Naive B cell (primary cell): ENCODE measurements around the gene HPCAL4. TPM values are rescaled to one million over a fixed set of nuclear protein-coding genes. Genes with fewer than 3 reads are reported as not detected.

ENCODE experiments used
- ATAC-seq, 2 donors: fragments of 150-1000 bp; cut with Tn5 transposase; 2 replicates each; pipeline ENCODE4 v1.10.0; 2021; ENCODE audit warnings: low read depth in 2 of 2, mild to moderate bottlenecking in 2 of 2, moderate library complexity in 2 of 2
- DNase-seq: peaks from one replicate; pipeline ENCODE4 v3.0.0; 2022
- H3K27ac Mint-ChIP-seq, 6 donors: one replicate each; pipeline ENCODE4 v1.8.0; 2020 to 2022; ENCODE audit warnings: mild to moderate bottlenecking in 6 of 6, mixed read lengths in 6 of 6, moderate library complexity in 5 of 6, inconsistent platforms in 2 of 6
- H3K27me3 Mint-ChIP-seq, 3 donors: one replicate each; pipeline ENCODE4 v1.8.0; 2021 to 2022; ENCODE audit warnings: mixed read lengths in 3 of 3, mild to moderate bottlenecking in 1 of 3
- H3K36me3 Mint-ChIP-seq, 2 donors: one replicate each; pipeline ENCODE4 v1.8.0; 2020 to 2022; ENCODE audit warnings: mixed read lengths in 2 of 2, inconsistent platforms in 1 of 2, mild to moderate bottlenecking in 1 of 2
- H3K4me1 Mint-ChIP-seq, 3 donors: one replicate each; pipeline ENCODE4 v1.8.0; 2020 to 2022; ENCODE audit warnings: mixed read lengths in 3 of 3, inconsistent platforms in 1 of 3, mild to moderate bottlenecking in 1 of 3, moderate library complexity in 1 of 3
- H3K4me3 Mint-ChIP-seq, 8 donors: one replicate each; pipeline ENCODE4 v1.8.0; 2020 to 2022; ENCODE audit warnings: mild to moderate bottlenecking in 8 of 8, mixed read lengths in 8 of 8, moderate library complexity in 8 of 8, inconsistent platforms in 2 of 8
- H3K9me3 Mint-ChIP-seq, 7 donors: one replicate each; pipeline ENCODE4 v1.8.0; 2020 to 2022; ENCODE audit warnings: mixed read lengths in 7 of 7, mild to moderate bottlenecking in 5 of 7, inconsistent platforms in 2 of 7, moderate library complexity in 1 of 7
- polyA plus RNA-seq, 6 donors: library from polyadenylated mRNA; unstranded; fragments of 300-500 nt; fragmentation: Illumina TruSeq; gene quantifications; one replicate each; pipeline ENCODE4 v1.2.3, GENCODE V29; 2021; ENCODE audit warnings: low read depth in 6 of 6

HPCAL4 gene
- polyA plus RNA-seq, 6 donors from 2014 or later: not detected

- Mint-ChIP-seq H3K4me1 (peaks cover 0 to 7% (median 4%) of the 10 kb centered on the region in 3 donors), H3K4me3 (peak overlapping the region in 1 of 8 donors; percentile 65)
- no peak for ATAC-seq
Observed at GRCh38 chr1:39681999-39682398, 9.2 kb downstream of the HPCAL4 start.

DNA sequence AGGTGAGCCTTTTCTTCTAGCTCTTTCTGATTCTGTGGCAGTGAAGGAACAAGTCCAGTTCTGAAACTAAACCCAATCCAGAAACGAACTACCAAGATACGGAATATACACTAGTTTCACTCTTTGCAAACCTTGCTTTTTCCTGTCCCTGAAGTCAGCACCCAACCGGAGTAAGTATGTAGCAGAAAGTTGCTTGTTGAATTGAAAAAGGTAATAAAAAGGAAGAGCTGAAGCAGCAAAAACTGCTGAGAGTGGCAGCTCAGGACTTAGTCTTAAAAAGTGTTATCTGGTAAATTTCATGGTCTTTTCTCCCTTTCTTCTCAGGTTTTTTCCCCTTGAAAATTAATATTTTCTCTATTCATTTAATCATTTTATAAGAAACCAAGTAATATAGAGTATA, 9.9 kb downstream of the HPCAL4 start:
- DNase-seq (no peak), ATAC-seq (no peak)
- Mint-ChIP-seq H3K27ac (no peak overlapping the region), H3K4me3 (no peak overlapping the region), H3K4me1 (peaks cover 0 to 7% (median 4%) of the 10 kb centered on the region in 3 donors), H3K9me3 (peaks cover 0 to 11% (median 3%) of the 10 kb centered on the region in 7 donors), H3K27me3 (peaks cover 51 to 63% (median 52%) of the 10 kb centered on the region in 3 donors), H3K36me3 (peaks cover 0 to 13% of the 10 kb centered on the region in 2 donors)

More at GRCh38 chr1:39681999-39682398, 9.2 kb downstream of the HPCAL4 start:
- peaks cover 0 to 17% of the 10 kb centered on the region in 2 donors for H3K36me3 Mint-ChIP-seq
- peaks cover 0 to 12% (median 4%) of the 10 kb centered on the region in 7 donors for H3K9me3 Mint-ChIP-seq
- DNase-seq: no peak
- H3K27me3 Mint-ChIP-seq: peaks cover 48 to 70% (median 59%) of the 10 kb centered on the region in 3 donors
- no peak overlapping the region for H3K27ac Mint-ChIP-seq

DNA sequence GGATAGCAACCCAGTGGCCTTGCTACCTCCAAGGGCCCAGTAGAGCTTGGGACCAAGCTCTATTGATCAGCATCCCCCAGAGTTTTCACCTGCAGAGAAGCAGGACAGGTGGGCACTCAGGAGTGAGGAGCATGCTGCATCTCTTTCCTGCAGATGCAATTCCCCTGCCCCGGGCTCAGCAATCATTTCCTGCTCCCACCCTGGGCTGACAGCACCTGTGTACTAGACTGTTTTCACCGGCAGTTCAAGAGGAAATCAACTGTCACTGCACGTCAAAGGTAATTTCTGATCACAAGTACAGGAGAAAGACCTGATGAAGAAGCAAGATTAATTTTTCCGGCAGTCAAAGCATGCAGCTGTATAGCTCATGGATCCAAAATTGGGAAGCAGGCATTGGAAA, 10.5 kb downstream of the HPCAL4 start:
- Mint-ChIP-seq H3K9me3 (peaks cover 0 to 9% (median 3%) of the 10 kb centered on the region in 7 donors), H3K36me3 (peaks cover 0 to 10% of the 10 kb centered on the region in 2 donors), H3K4me1 (peaks cover 0 to 7% (median 4%) of the 10 kb centered on the region in 3 donors), H3K27ac (no peak overlapping the region), H3K27me3 (peaks cover 48 to 59% (median 49%) of the 10 kb centered on the region in 3 donors), H3K4me3 (no peak overlapping the region)
- ATAC-seq (no peak), DNase-seq (no peak)

DNA sequence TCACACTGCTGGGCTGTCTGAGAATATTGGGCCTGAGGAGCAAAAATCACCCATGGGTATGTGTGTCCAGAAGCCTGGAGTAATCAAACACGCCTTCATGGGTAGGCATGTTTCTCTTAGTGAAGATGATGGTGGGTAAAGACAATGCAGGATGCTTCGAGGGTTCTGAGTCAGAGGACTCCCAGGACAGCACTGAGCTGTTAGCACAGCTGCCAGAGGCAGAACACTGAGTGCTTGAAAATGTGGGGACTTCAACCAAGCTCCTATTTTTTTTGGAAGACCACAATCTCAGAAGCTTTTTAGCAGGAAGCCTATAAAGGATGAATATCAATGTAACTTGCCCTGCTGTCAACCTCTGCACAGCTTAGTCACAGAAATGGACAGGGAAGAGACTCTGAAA, 11.4 kb downstream of the HPCAL4 start:
- H3K27me3 Mint-ChIP-seq: peaks cover 43 to 55% (median 45%) of the 10 kb centered on the region in 3 donors
- peaks cover 0 to 5% of the 10 kb centered on the region in 2 donors for H3K36me3 Mint-ChIP-seq
- peaks cover 0 to 4% (median 3%) of the 10 kb centered on the region in 3 donors for H3K4me1 Mint-ChIP-seq
- no peak for ATAC-seq
- peaks cover 0 to 9% (median 2%) of the 10 kb centered on the region in 7 donors for H3K9me3 Mint-ChIP-seq
- no peak overlapping the region for H3K4me3 Mint-ChIP-seq
- DNase-seq: no peak
- H3K27ac Mint-ChIP-seq: no peak overlapping the region

- DNase-seq: no peak
- no peak for ATAC-seq
- Mint-ChIP-seq H3K36me3 (no peaks in the 10 kb centered on the region), H3K4me3 (no peak overlapping the region), H3K9me3 (peaks cover 0 to 9% (median 1%) of the 10 kb centered on the region in 7 donors), H3K27ac (no peak overlapping the region), H3K4me1 (no peaks in the 10 kb centered on the region), H3K27me3 (peaks cover 45 to 56% (median 46%) of the 10 kb centered on the region in 3 donors)
Observed at GRCh38 chr1:39678889-39679288, 12.3 kb downstream of the HPCAL4 start.

DNA sequence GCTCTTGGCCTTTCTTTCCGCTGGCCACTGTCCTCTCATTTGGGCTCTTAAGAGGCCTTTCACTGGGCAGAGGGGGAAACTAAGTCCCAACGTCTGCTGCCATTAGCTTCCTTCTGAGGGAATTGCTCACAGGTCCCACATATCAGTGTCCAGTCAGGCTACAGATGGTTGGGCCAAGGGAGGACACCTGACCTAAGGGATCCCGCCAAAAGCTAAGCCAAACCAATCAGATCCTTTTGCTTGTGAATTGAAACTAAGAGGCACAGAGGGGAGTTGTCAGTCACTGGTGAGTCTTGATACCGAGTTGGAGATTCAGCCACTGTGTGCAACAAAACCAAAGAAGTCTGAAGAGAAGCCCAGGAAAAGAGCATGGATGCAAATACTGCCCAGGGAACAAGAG, 13.6 kb downstream of the HPCAL4 start:
- no peak for DNase-seq
- peaks cover 0 to 2% (median 0%) of the 10 kb centered on the region in 3 donors for H3K4me1 Mint-ChIP-seq
- H3K27ac Mint-ChIP-seq: no peak overlapping the region
- no peak overlapping the region for H3K4me3 Mint-ChIP-seq
- ATAC-seq: no peak
- peaks cover 47 to 58% (median 54%) of the 10 kb centered on the region in 3 donors for H3K27me3 Mint-ChIP-seq
- H3K9me3 Mint-ChIP-seq: peaks cover 0 to 5% (median 1%) of the 10 kb centered on the region in 7 donors
- H3K36me3 Mint-ChIP-seq: no peaks in the 10 kb centered on the region

- Mint-ChIP-seq H3K9me3 (peaks cover 0 to 5% (median 1%) of the 10 kb centered on the region in 7 donors), H3K4me3 (no peak overlapping the region), H3K27ac (no peak overlapping the region), H3K36me3 (no peaks in the 10 kb centered on the region), H3K4me1 (peaks cover 0 to 5% (median 3%) of the 10 kb centered on the region in 3 donors), H3K27me3 (peaks cover 43 to 58% (median 51%) of the 10 kb centered on the region in 3 donors)
- DNase-seq (no peak), ATAC-seq (no peak)
Observed at GRCh38 chr1:39676948-39677548, 14.2 kb downstream of the HPCAL4 start.

DNA sequence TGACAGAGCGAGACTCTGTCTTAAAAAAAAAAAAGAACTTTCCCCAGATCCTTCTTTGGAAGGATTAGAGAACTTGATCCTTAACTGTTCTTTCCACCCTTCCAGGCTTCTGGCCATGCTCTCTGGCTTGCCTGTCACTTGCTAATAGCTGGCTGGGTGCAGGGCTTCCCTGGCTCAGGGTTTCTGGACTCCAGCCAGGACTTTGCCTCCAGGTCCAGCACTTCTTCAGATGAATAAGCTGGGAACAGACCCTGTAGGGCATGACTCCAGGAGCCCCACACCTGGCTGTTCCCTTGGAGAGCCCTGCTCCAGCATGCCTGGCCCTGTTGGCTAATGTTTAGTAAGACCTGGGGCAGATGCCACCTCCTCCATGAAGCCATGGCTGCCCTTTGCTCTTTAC, 16.0 kb downstream of the HPCAL4 start:
- Mint-ChIP-seq H3K27ac (peak overlapping the region in 1 of 6 donors; percentile 68), H3K4me1 (peaks cover 0 to 8% (median 3%) of the 10 kb centered on the region in 3 donors), H3K4me3 (no peak overlapping the region), H3K27me3 (peaks cover 41 to 54% (median 42%) of the 10 kb centered on the region in 3 donors), H3K36me3 (no peaks in the 10 kb centered on the region), H3K9me3 (peaks cover 0 to 5% (median 1%) of the 10 kb centered on the region in 7 donors)
- ATAC-seq (no peak), DNase-seq (no peak)

- H3K27me3 Mint-ChIP-seq: peaks cover 40 to 54% (median 51%) of the 10 kb centered on the region in 3 donors
- H3K36me3 Mint-ChIP-seq: peaks cover 0 to 3% of the 10 kb centered on the region in 2 donors
- ATAC-seq (no peak), DNase-seq (no peak)
- H3K4me1 Mint-ChIP-seq: peaks cover 0 to 8% (median 3%) of the 10 kb centered on the region in 3 donors
- H3K27ac Mint-ChIP-seq: no peak overlapping the region
- peak overlapping the region in 1 of 8 donors; percentile 19 for H3K4me3 Mint-ChIP-seq
- peaks cover 0 to 4% (median 0%) of the 10 kb centered on the region in 7 donors for H3K9me3 Mint-ChIP-seq
Observed at GRCh38 chr1:39673215-39673614, 18.0 kb downstream of the HPCAL4 start.

GRCh38 chr1:39672551-39672947, 18.7 kb downstream of the HPCAL4 start:
- no peak for ATAC-seq
- peaks cover 0 to 3% of the 10 kb centered on the region in 2 donors for H3K36me3 Mint-ChIP-seq
- peak overlapping the region in 5 of 8 donors; percentile 27 to 77 (median 32) for H3K4me3 Mint-ChIP-seq
- no peak for DNase-seq
- peaks cover 0 to 8% (median 3%) of the 10 kb centered on the region in 3 donors for H3K4me1 Mint-ChIP-seq
- H3K9me3 Mint-ChIP-seq: peaks cover 0 to 2% (median 0%) of the 10 kb centered on the region in 7 donors
- H3K27me3 Mint-ChIP-seq: peaks cover 43 to 55% (median 53%) of the 10 kb centered on the region in 3 donors
- H3K27ac Mint-ChIP-seq: peak overlapping the region in 1 of 6 donors; percentile 21

GRCh38 chr1:39671793-39672550, 19.3 kb downstream of the HPCAL4 start, which contains the start of gene NT5C1A:
Gene NT5C1A, minus strand, starts transcription at chr1:39672107. Its CDS starts 69 bp downstream, at chr1:39672038.
- peaks cover 45 to 55% (median 54%) of the 10 kb centered on the region in 3 donors for H3K27me3 Mint-ChIP-seq
- H3K27ac Mint-ChIP-seq: peak within 1 kb of the TSS in 1 of 6 donors; percentile 21
- H3K9me3 Mint-ChIP-seq: peaks cover 0 to 2% (median 0%) of the 10 kb centered on the region in 7 donors
- no peak for DNase-seq
- peak within 1 kb of the TSS in 7 of 8 donors; percentile 27 to 77 (median 51) for H3K4me3 Mint-ChIP-seq
- peak; percentile 23 to 45 for ATAC-seq
- H3K4me1 Mint-ChIP-seq: peaks cover 0 to 8% (median 3%) of the 10 kb centered on the region in 3 donors
- H3K36me3 Mint-ChIP-seq: peaks cover 0 to 3% of the 10 kb centered on the region in 2 donors

DNA sequence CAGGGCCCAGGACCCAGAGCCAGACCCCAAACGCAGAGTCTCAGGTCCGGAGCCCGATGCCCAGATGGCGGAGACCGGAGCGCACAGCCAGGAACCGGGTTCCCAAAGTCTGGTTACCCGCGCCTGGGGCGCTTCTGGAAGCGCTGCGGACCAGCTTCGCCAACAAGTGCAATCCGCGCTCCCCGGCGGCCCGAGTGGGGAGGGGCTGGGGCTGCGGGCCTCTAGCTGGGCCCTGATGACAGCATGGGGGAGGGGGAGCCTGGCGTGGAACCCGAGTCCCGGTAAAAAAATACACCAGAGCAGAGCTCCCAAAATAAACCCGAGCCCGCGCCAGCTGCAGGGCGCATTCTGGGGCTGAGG, 19.8 kb downstream of the HPCAL4 start:
- H3K4me3 Mint-ChIP-seq: peak overlapping the region in 1 of 8 donors; percentile 55
- H3K36me3 Mint-ChIP-seq: peaks cover 0 to 3% of the 10 kb centered on the region in 2 donors
- H3K27me3 Mint-ChIP-seq: peaks cover 45 to 60% (median 55%) of the 10 kb centered on the region in 3 donors
- DNase-seq (no peak), ATAC-seq (no peak)
- no peak overlapping the region for H3K27ac Mint-ChIP-seq
- H3K9me3 Mint-ChIP-seq: peaks cover 0 to 2% (median 0%) of the 10 kb centered on the region in 7 donors
- peaks cover 0 to 8% (median 3%) of the 10 kb centered on the region in 3 donors for H3K4me1 Mint-ChIP-seq

- DNase-seq (no peak), ATAC-seq (no peak)
- peak overlapping the region in 5 of 8 donors; percentile 7 to 61 (median 42) for H3K4me3 Mint-ChIP-seq
- peaks cover 43 to 62% (median 55%) of the 10 kb centered on the region in 3 donors for H3K27me3 Mint-ChIP-seq
- H3K9me3 Mint-ChIP-seq: peaks cover 0 to 2% (median 0%) of the 10 kb centered on the region in 7 donors
- H3K4me1 Mint-ChIP-seq: peaks cover 0 to 8% (median 3%) of the 10 kb centered on the region in 3 donors
- peaks cover 0 to 3% of the 10 kb centered on the region in 2 donors for H3K36me3 Mint-ChIP-seq
- no peak overlapping the region for H3K27ac Mint-ChIP-seq
Observed at GRCh38 chr1:39670689-39671088, 20.5 kb downstream of the HPCAL4 start.
